Astrocyte (in vitro differentiated cells and primary cell): ENCODE results near the gene OPCML. TPM values are rescaled to one million over a fixed set of nuclear protein-coding genes. Genes with fewer than 3 reads are reported as not detected.
A peak's percentile ranks its signal among the peaks of the same experiment; 100 is the strongest.

Experiments
- DNase-seq: peaks from one replicate; pipeline ENCODE4 v3.0.0-alpha.2; 2010; ENCODE audit warnings: low read depth
- FAIRE-seq: peaks from 2 replicates; lab custom pipeline; 2011; peaks lifted over from hg19 to GRCh38; lab: Jason Lieb, UNC
- H2AFZ ChIP-seq: 2 replicates; pipeline ENCODE4 v1.6.0; 2012; ENCODE audit warnings: low read depth, low read length, inconsistent platforms
- H3K27ac ChIP-seq: 2 replicates; pipeline ENCODE4 v1.5.1; 2011; ENCODE audit warnings: low read depth, low read length, inconsistent platforms
- H3K27me3 ChIP-seq: 2 replicates; pipeline ENCODE4 v1.6.0; 2011; ENCODE audit warnings: low read length, inconsistent platforms; ENCODE audit not compliant: insufficient read depth
- H3K36me3 ChIP-seq: 2 replicates; pipeline ENCODE4 v1.5.1; 2011; ENCODE audit warnings: low read length, inconsistent platforms; ENCODE audit not compliant: insufficient read depth
- H3K4me1 ChIP-seq: 2 replicates; pipeline ENCODE4 v1.5.1; 2011; ENCODE audit warnings: low read length, inconsistent platforms; ENCODE audit not compliant: insufficient read depth
- H3K4me2 ChIP-seq: 2 replicates; pipeline ENCODE4 v1.6.0; 2012; ENCODE audit warnings: low read length, inconsistent platforms
- H3K4me3 ChIP-seq: 2 replicates; pipeline ENCODE4 v1.5.1; 2011; ENCODE audit warnings: low read depth, mild to moderate bottlenecking, low read length, inconsistent platforms; ENCODE audit not compliant: insufficient read depth
- H3K79me2 ChIP-seq: 2 replicates; pipeline ENCODE4 v1.6.0; 2012; ENCODE audit warnings: mild to moderate bottlenecking, low read length, inconsistent platforms; ENCODE audit not compliant: insufficient read depth
- H3K9ac ChIP-seq: 2 replicates; pipeline ENCODE4 v1.6.0; 2012; ENCODE audit warnings: mild to moderate bottlenecking, low read length, inconsistent platforms
- H3K9me3 ChIP-seq: 2 replicates; pipeline ENCODE4 v1.5.1; 2012; ENCODE audit warnings: low read depth, mild to moderate bottlenecking, low read length, inconsistent platforms; ENCODE audit not compliant: insufficient read depth
- H4K20me1 ChIP-seq: 2 replicates; pipeline ENCODE4 v1.6.0; 2012; ENCODE audit warnings: low read length, inconsistent platforms; ENCODE audit not compliant: insufficient read depth
- H3K27ac Mint-ChIP-seq: one replicate; pipeline ENCODE4 v1.8.0; 2021; ENCODE audit warnings: mild to moderate bottlenecking, mixed read lengths; ENCODE audit not compliant: unreplicated experiment
- H3K27me3 Mint-ChIP-seq: one replicate; pipeline ENCODE4 v1.8.0; 2021; ENCODE audit warnings: low read depth, mixed read lengths; ENCODE audit not compliant: unreplicated experiment
- H3K36me3 Mint-ChIP-seq: one replicate; pipeline ENCODE4 v1.8.0; 2021; ENCODE audit warnings: low read depth, mixed read lengths; ENCODE audit not compliant: unreplicated experiment
- H3K4me1 Mint-ChIP-seq: one replicate; pipeline ENCODE4 v1.8.0; 2021; ENCODE audit warnings: low read depth, mixed read lengths; ENCODE audit not compliant: unreplicated experiment
- H3K4me3 Mint-ChIP-seq: one replicate; pipeline ENCODE4 v1.8.0; 2021; ENCODE audit warnings: mild to moderate bottlenecking, moderate library complexity, mixed read lengths; ENCODE audit not compliant: unreplicated experiment
- H3K9me3 Mint-ChIP-seq: one replicate; pipeline ENCODE4 v1.8.0; 2021; ENCODE audit warnings: mild to moderate bottlenecking, mixed read lengths; ENCODE audit not compliant: unreplicated experiment
- EZH2 ChIP-seq: IDR thresholded peaks from 2 replicates; pipeline ENCODE4 v1.6.1; 2012; ENCODE audit warnings: mild to moderate bottlenecking, low read length, inconsistent platforms; ENCODE audit not compliant: insufficient read depth
- total RNA-seq: library from RNA; stranded (reverse); gene quantifications from 2 replicates; pipeline ENCODE4 v1.2.1, GENCODE V29; 2021
- TF ChIP-seq, protein P1 (sequence below): IDR thresholded peaks from 2 replicates; pipeline ENCODE4 v1.5.1; 2011; ENCODE audit warnings: low read depth, mild to moderate bottlenecking, inconsistent platforms, low read length, moderate library complexity; ENCODE audit not compliant: insufficient read depth

Gene OPCML
- total RNA-seq, 1 donor from 2014 or later: 7.9 TPM

DNA sequence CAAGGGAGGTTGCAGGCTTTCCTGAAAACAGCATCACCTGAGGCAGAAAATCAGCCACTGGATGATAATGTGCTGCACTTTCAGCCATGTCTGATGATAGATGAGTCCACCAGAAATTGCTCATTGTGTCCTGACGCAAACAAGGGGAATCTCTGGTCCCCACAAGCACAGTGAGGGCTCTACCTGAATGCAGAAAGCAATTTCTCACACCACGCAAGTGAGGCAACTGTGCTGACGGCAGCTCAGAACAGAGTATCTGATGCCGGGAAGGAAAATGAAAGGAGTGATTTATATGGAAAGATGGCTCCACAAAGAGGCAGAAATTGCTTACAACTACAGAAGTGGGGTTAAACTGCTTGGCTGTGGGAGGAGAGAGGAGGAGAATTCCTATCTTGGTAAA is 867.1 kb downstream of the OPCML start:
- no peak for FAIRE-seq
- Histone ChIP-seq H3K36me3 (no peaks in the 10 kb centered on the region), H3K4me1 (no peaks in the 10 kb centered on the region), H3K79me2 (no peaks in the 10 kb centered on the region), H3K9ac (no peak overlapping the region), H3K9me3 (no peaks in the 10 kb centered on the region), H3K4me2 (no peak overlapping the region), H3K27ac (no peak overlapping the region), H3K4me3 (no peak overlapping the region), H2AFZ (no peak overlapping the region), H3K27me3 (no peaks in the 10 kb centered on the region), H4K20me1 (no peaks in the 10 kb centered on the region)
- Mint-ChIP-seq H3K27me3 (peaks cover 14% of the 10 kb centered on the region), H3K36me3 (no peaks in the 10 kb centered on the region), H3K27ac (no peak overlapping the region), H3K9me3 (no peaks in the 10 kb centered on the region), H3K4me3 (no peak overlapping the region), H3K4me1 (no peaks in the 10 kb centered on the region)
- DNase-seq: no peak
- TF ChIP-seq, protein P1, sequence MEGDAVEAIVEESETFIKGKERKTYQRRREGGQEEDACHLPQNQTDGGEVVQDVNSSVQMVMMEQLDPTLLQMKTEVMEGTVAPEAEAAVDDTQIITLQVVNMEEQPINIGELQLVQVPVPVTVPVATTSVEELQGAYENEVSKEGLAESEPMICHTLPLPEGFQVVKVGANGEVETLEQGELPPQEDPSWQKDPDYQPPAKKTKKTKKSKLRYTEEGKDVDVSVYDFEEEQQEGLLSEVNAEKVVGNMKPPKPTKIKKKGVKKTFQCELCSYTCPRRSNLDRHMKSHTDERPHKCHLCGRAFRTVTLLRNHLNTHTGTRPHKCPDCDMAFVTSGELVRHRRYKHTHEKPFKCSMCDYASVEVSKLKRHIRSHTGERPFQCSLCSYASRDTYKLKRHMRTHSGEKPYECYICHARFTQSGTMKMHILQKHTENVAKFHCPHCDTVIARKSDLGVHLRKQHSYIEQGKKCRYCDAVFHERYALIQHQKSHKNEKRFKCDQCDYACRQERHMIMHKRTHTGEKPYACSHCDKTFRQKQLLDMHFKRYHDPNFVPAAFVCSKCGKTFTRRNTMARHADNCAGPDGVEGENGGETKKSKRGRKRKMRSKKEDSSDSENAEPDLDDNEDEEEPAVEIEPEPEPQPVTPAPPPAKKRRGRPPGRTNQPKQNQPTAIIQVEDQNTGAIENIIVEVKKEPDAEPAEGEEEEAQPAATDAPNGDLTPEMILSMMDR: no peak
- no peak for TF ChIP-seq EZH2

DNA sequence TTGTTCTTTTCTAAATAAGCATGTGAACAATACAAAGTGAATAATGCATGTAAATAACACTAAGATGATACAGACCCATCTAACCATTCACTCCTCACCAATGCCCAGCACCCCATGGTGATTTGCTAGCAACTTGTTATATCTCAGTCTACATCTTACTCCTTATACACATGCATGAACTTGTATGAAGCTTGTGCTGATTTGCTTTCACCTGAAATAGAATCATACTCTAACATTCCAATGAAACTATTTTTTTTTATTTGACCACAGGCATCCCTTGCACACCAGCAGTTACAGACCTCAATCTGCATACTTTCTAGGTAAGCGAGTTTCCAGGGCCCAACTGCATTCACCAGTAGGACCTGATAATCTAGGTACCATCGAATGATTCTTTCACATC is 873.6 kb downstream of the OPCML start:
- H3K27ac ChIP-seq: no peak overlapping the region
- no peaks in the 10 kb centered on the region for H3K79me2 ChIP-seq
- no peak for TF ChIP-seq EZH2
- TF ChIP-seq, protein P1: no peak
- Mint-ChIP-seq H3K4me1 (peaks cover 4% of the 10 kb centered on the region), H3K27ac (peak overlapping the region; percentile 41), H3K36me3 (no peaks in the 10 kb centered on the region), H3K4me3 (no peak overlapping the region), H3K9me3 (peaks cover 6% of the 10 kb centered on the region), H3K27me3 (peaks cover 7% of the 10 kb centered on the region)
- no peaks in the 10 kb centered on the region for H3K27me3 ChIP-seq
- peak; percentile 37 for FAIRE-seq
- H3K36me3 ChIP-seq: no peaks in the 10 kb centered on the region
- DNase-seq: peak; percentile 22
- no peaks in the 10 kb centered on the region for H4K20me1 ChIP-seq
- no peaks in the 10 kb centered on the region for H3K9me3 ChIP-seq
- peaks cover 4% of the 10 kb centered on the region for H3K4me1 ChIP-seq
- H3K4me3 ChIP-seq: no peak overlapping the region
- no peak overlapping the region for H3K9ac ChIP-seq
- no peak overlapping the region for H3K4me2 ChIP-seq
- H2AFZ ChIP-seq: no peak overlapping the region

DNA sequence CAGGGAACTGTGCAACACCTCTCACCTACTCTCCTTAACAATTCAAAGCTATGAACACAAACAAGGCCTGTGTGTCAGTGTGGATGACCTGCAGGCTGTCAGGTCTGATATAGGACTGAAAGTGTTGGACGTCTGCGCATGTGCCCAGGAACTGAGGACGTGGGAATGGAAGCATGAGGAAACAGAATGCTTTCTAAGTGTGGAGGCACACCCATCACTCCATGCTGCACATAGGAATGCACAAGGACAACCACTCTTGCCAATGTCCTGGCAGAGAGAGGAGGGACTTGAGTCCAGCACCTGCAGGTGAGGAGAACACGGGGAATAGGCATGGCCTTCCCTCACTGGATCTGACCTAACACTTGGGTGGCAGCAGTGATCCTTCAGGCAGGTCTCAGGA is 874.3 kb downstream of the OPCML start:
- H3K4me1 Mint-ChIP-seq: peaks cover 4% of the 10 kb centered on the region
- Histone ChIP-seq H4K20me1 (no peaks in the 10 kb centered on the region), H3K9me3 (no peaks in the 10 kb centered on the region), H3K4me3 (no peak overlapping the region), H3K4me2 (no peak overlapping the region), H3K27ac (no peak overlapping the region), H3K4me1 (peaks cover 4% of the 10 kb centered on the region), H3K36me3 (no peaks in the 10 kb centered on the region), H3K79me2 (no peaks in the 10 kb centered on the region), H3K9ac (no peak overlapping the region), H3K27me3 (no peaks in the 10 kb centered on the region), H2AFZ (no peak overlapping the region)
- no peak overlapping the region for H3K27ac Mint-ChIP-seq
- H3K4me3 Mint-ChIP-seq: no peak overlapping the region
- no peak for DNase-seq
- H3K9me3 Mint-ChIP-seq: peaks cover 6% of the 10 kb centered on the region
- FAIRE-seq: no peak
- no peak for TF ChIP-seq EZH2
- TF ChIP-seq, protein P1: no peak
- H3K36me3 Mint-ChIP-seq: no peaks in the 10 kb centered on the region
- peaks cover 11% of the 10 kb centered on the region for H3K27me3 Mint-ChIP-seq
